ENCODE measurements around the gene ALB. TPM values are rescaled to one million over a fixed set of nuclear protein-coding genes. Genes with fewer than 3 reads are reported as not detected.

The ALB gene
- polyA plus RNA-seq, 3 donors: not detected

DNA sequence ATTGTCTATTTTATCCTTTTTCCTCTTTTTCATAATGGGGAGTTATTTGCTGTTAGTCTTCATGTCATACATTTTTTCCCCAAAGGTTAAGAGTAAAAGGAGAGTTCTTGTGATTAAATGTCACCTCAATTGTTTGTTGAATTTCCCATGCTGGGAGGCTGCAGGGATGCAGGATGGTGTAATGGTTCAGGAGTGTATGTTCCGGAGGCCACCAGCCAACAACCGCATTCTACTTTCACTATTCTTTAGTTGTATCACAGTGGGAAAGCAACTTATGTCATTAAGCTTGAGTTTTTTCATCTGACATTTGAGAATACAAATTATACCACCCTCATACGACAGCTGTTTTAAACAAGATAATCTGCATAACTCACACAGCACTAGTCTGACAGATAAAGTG is 47.3 kb downstream of the ALB start:
- Histone ChIP-seq H3K36me3 (replicated peaks in 1 of 2; ENCODE audit: control insufficient read depth in 1 of 2, insufficient read depth in 2 of 2, low read length in 2 of 2) (no peaks in the 10 kb centered on the region), H3K9me3 (replicated peaks in 1 of 2; ENCODE audit: control insufficient read depth in 1 of 2, insufficient read depth in 1 of 2, low read length in 2 of 2) (no peaks in the 10 kb centered on the region), H3K4me1 (ENCODE audit: control insufficient read depth in 1 of 2, insufficient read depth in 2 of 2, low read length in 2 of 2) (no peaks in the 10 kb centered on the region), H4K20me1 (ENCODE audit: insufficient read depth, low read length) (no peaks in the 10 kb centered on the region), H3K79me2 (ENCODE audit: insufficient read depth, low read length) (no peaks in the 10 kb centered on the region), H3K4me2 (replicated peaks; ENCODE audit: extremely low read depth, low read length, poor library complexity, severe bottlenecking) (no peak overlapping the region), H2AFZ (ENCODE audit: insufficient read depth, low read depth, low read length, poor library complexity, severe bottlenecking) (no peak overlapping the region), H3K4me3 (replicated peaks in 1 of 3; ENCODE audit: low read depth in 2 of 3, low read length in 3 of 3) (no peak overlapping the region), H3K27me3 (ENCODE audit: control insufficient read depth in 2 of 2, insufficient read depth in 2 of 2, low read length in 2 of 2) (no peaks in the 10 kb centered on the region), H3K9ac (ENCODE audit: insufficient read depth, low read length, poor library complexity, severe bottlenecking) (no peak overlapping the region), H3K27ac (ENCODE audit: low read depth in 1 of 2, low read length in 2 of 2) (no peak overlapping the region)
- Mint-ChIP-seq H3K4me3 (no peak overlapping the region), H3K9me3 (no peaks in the 10 kb centered on the region), H3K4me1 (no peaks in the 10 kb centered on the region), H3K27ac (no peak overlapping the region), H3K27me3 (ENCODE audit: low read depth in 3 of 3) (peaks cover 0 to 4% (median under 1%) of the 10 kb centered on the region in 3 donors), H3K36me3 (no peaks in the 10 kb centered on the region)
- intact Hi-C loops (cut with micrococcal nuclease): no loop called here
- no CpG with 5 or more reads among the region's 3 CpGs for WGBS (ENCODE audit: insufficient coverage)
- no peak for TF ChIP-seq CTCF (IDR thresholded peaks at IDR 0.05)
- no peak for DNase-seq

DNA sequence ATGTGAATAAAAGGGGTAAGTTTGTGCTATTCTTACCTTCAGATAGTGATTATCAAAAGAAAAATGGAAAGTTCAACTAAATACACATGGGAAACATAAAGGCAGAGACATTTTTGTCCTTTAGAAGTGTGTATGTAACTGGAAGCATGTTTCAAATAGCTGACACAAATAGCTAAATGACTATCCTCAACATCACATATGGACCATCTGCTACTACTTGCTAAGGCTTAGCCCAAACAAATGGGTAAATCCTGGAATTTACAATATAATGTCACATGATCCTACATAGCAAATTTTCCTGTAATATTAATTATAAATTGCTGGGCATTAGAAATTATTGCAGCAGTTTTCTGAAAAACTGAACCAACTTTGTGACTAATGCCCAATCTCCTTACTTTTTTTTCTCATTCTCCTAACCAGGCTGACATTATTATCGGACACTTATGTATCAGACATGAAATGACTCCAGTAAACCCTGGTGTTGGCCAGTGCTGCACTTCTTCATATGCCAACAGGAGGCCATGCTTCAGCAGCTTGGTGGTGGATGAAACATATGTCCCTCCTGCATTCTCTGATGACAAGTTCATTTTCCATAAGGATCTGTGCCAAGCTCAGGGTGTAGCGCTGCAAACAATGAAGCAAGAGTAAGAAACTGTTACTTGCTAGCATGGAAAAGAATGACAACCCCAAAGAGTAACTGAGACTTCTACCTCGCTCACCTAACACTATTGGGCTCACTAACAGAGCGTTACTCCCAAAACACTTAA is 48.1 kb downstream of the ALB start:
- peaks cover 0 to 4% (median 1%) of the 10 kb centered on the region in 3 donors for H3K27me3 Mint-ChIP-seq (ENCODE audit: low read depth in 3 of 3)
- no peak for DNase-seq
- no peaks in the 10 kb centered on the region for H3K9me3 ChIP-seq (replicated peaks in 1 of 2; ENCODE audit: control insufficient read depth in 1 of 2, insufficient read depth in 1 of 2, low read length in 2 of 2)
- no peaks in the 10 kb centered on the region for H3K36me3 Mint-ChIP-seq
- H3K27ac ChIP-seq (ENCODE audit: low read depth in 1 of 2, low read length in 2 of 2): no peak overlapping the region
- no peaks in the 10 kb centered on the region for H3K27me3 ChIP-seq (ENCODE audit: control insufficient read depth in 2 of 2, insufficient read depth in 2 of 2, low read length in 2 of 2)
- no peak overlapping the region for H3K4me3 Mint-ChIP-seq
- H3K79me2 ChIP-seq (ENCODE audit: insufficient read depth, low read length): no peaks in the 10 kb centered on the region
- no peak overlapping the region for H3K4me2 ChIP-seq (replicated peaks; ENCODE audit: extremely low read depth, low read length, poor library complexity, severe bottlenecking)
- H3K4me3 ChIP-seq (replicated peaks in 1 of 3; ENCODE audit: low read depth in 2 of 3, low read length in 3 of 3): no peak overlapping the region
- no peak overlapping the region for H3K9ac ChIP-seq (ENCODE audit: insufficient read depth, low read length, poor library complexity, severe bottlenecking)
- no peak overlapping the region for H2AFZ ChIP-seq (ENCODE audit: insufficient read depth, low read depth, low read length, poor library complexity, severe bottlenecking)
- WGBS (ENCODE audit: insufficient coverage): 94% methylated on average over 2 of the region's 4 CpGs
- intact Hi-C loops (cut with micrococcal nuclease): no loop called here
- TF ChIP-seq CTCF (IDR thresholded peaks at IDR 0.05): no peak
- no peaks in the 10 kb centered on the region for H3K36me3 ChIP-seq (replicated peaks in 1 of 2; ENCODE audit: control insufficient read depth in 1 of 2, insufficient read depth in 2 of 2, low read length in 2 of 2)
- no peak overlapping the region for H3K27ac Mint-ChIP-seq
- no peaks in the 10 kb centered on the region for H3K4me1 ChIP-seq (ENCODE audit: control insufficient read depth in 1 of 2, insufficient read depth in 2 of 2, low read length in 2 of 2)
- H3K4me1 Mint-ChIP-seq: no peaks in the 10 kb centered on the region
- no peaks in the 10 kb centered on the region for H3K9me3 Mint-ChIP-seq
- H4K20me1 ChIP-seq (ENCODE audit: insufficient read depth, low read length): no peaks in the 10 kb centered on the region
